ENCODE measurements around the gene PRSS1.

GRCh38 chr7:142733271-142733670 lies 16.0 kb upstream of the PRSS1 start:
- TF ChIP-seq CTCF (IDR thresholded peaks at IDR 0.05; ENCODE audit: low read depth, low read length), result no peak
- no peak for TF ChIP-seq EZH2phosphoT487 (IDR thresholded peaks at IDR 0.05; ENCODE audit: low read depth)
